ENCODE measurements around the gene LENEP.

DNA sequence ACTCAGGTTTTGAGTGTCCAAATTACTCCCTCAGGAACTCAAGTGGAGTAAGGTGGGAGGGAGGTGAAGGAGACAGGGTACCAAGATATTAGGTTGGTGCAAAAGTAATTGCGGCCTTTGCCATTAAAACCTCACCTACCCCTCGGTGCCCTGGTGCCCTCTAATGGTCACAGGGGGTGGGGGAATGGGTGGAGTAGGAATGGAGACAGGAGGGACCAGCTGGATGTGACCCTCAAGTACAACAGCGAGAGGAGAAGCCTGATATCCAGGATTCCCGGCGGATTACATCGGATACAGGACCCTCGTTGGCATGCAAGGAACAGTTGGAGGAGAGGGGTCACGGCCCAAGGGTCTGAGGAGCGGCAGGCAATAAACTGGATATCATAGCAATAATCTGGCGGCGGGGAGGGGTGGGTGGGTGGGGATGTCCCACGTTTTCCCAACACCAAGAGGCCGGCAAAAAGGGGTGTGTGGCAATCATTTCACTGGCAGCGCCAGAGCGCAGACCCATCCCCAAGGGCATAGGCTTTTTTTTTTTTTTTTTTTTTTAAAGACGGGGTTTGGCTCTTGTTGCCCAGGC is 4.9 kb downstream of the LENEP start:
- TF ChIP-seq, protein P1, sequence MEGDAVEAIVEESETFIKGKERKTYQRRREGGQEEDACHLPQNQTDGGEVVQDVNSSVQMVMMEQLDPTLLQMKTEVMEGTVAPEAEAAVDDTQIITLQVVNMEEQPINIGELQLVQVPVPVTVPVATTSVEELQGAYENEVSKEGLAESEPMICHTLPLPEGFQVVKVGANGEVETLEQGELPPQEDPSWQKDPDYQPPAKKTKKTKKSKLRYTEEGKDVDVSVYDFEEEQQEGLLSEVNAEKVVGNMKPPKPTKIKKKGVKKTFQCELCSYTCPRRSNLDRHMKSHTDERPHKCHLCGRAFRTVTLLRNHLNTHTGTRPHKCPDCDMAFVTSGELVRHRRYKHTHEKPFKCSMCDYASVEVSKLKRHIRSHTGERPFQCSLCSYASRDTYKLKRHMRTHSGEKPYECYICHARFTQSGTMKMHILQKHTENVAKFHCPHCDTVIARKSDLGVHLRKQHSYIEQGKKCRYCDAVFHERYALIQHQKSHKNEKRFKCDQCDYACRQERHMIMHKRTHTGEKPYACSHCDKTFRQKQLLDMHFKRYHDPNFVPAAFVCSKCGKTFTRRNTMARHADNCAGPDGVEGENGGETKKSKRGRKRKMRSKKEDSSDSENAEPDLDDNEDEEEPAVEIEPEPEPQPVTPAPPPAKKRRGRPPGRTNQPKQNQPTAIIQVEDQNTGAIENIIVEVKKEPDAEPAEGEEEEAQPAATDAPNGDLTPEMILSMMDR (IDR thresholded peaks at IDR 0.05) = no peak
- TF ChIP-seq POLR2AphosphoS5 (IDR thresholded peaks at IDR 0.05; ENCODE audit: insufficient read depth in 1 of 2, low read depth in 1 of 2) = no peak
- TF ChIP-seq POLR2A (IDR thresholded peaks at IDR 0.05) = no peak

Data from vagina (tissue), 2 donors.